Stimulated activated CD4-positive, alpha-beta T cell treated with anti-CD3 and anti-CD28 coated beads, Interleukin-15, amount 100 ng/mL, for 48 hours (primary cell): ENCODE data around the gene DDX52.
"Not testable (repeated sequence)": the region's sequence is repeated elsewhere in the genome, so short reads cannot be mapped to it uniquely, and the experiment has no call there.

Experiments
- DNase-seq, 2 donors: peaks; one replicate each; pipeline ENCODE4 v3.0.0-alpha.2; 2020; ENCODE audit warnings: low read depth in 2 of 2

DDX52 gene

GRCh38 chr17:37650419-37651003 is 7.3 kb upstream of the DDX52 start:
- no peak for DNase-seq

- no peak for DNase-seq
These were observed 5.3 kb upstream of the DDX52 start for GRCh38 chr17:37648555-37648954.

DNA sequence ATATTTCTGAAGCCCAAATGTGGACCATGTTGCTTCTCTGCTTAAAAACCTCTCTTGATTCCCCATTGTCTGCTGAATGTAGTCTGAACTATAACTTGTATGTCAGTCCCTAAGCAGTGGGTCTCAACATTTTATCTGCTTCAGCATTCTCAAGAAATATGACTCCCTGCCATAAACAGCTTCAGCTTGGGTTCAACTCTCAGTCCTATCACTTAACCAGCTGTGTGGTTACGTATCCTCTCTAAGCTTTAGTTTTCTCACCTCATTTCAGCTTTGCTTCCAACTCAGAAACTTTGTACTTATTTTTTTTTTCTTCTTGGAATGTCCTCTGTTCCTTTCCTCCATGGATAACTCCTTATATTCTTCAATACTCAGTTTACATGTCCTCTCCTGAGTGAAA is 4.6 kb upstream of the DDX52 start:
- no peak for DNase-seq

GRCh38 chr17:37643869-37644268 is 623 bp upstream of the DDX52 start:
- DNase-seq = no peak

- no peak for DNase-seq
These were observed 565 bp downstream of the DDX52 start for GRCh38 chr17:37642681-37643080.

GRCh38 chr17:37640015-37640414 is 3.2 kb downstream of the DDX52 start:
- no peak for DNase-seq

- no peak for DNase-seq
These were observed 5.3 kb downstream of the DDX52 start for GRCh38 chr17:37637956-37638355.

- DNase-seq = not testable (repeated sequence)
These were observed 26.8 kb downstream of the DDX52 start for GRCh38 chr17:37616430-37616829.

- DNase-seq = no peak
These were observed 28.4 kb downstream of the DDX52 start for GRCh38 chr17:37614823-37615222.

- no peak for DNase-seq
These were observed 28.9 kb downstream of the DDX52 start for GRCh38 chr17:37614391-37614790.

- DNase-seq = no peak
These were observed 32.3 kb downstream of the DDX52 start for GRCh38 chr17:37610971-37611370.

DNA sequence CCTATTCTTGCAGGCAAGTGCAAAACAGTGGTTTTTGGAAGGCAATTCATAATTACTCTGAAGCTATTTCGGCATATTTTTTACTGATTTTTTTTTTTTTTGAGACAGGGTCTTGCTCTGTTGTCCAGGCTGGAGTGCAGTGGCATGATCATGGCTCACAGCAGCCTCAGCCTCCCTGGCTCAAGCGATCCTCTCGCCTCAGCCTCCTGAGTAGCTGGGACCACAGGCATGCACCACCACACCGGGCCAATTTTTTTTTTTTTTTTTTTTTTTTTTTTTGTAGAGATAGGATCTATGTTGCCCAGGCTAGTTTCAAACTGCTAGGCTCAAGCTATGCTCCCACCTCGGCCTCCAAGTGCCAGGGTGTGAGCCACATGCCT is 33.2 kb downstream of the DDX52 start:
- not testable (repeated sequence) for DNase-seq

DNA sequence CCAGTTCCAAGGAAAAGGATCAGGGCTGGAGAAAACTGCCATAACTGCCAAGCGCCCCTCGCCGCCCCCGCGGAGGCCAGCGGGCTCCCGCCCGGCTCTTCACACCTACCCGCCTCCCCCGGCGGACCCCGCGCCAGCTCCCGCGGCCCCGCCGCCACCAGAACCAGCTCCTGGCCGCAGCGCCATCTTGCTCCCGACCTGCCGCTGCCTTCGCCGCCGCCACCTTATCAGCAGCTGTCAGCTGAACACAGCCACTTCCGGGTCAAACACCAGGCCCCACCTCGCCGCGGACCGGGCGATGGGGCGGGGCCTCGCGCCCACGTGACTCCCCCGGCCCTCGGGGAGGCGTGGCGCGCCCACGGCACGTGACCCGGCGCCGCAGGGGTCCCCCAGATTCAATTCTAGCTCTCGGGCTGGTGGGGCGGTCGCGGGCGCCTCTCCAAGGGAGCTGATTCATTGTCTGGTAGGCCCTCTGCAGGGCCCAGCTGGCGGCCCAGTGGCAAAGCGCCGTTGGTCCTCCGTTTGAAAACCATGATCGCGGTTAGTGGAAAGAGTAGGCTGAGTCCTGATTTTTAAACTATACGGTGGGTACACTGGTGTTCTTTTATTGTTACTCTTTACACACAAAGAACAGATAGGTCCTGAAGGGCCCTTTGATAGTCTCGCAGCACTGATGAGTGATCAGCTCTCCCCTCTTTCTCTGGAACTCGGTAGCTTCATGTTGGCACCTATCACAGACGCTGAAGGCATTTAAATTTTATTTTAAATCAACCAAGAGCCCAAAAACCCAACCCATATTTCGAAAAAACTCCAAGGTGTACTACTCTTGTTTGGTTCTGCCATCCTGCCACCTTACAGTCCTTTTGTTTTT is 33.8 kb downstream of the DDX52 start, which contains the start of gene SYNRG:
Gene SYNRG (minus strand): TSS at position 249 of the 871 bp plus-strand sequence. CDS start 63 bp downstream, at position 186.
- DNase-seq = peak; percentile 88 to 92

DNA sequence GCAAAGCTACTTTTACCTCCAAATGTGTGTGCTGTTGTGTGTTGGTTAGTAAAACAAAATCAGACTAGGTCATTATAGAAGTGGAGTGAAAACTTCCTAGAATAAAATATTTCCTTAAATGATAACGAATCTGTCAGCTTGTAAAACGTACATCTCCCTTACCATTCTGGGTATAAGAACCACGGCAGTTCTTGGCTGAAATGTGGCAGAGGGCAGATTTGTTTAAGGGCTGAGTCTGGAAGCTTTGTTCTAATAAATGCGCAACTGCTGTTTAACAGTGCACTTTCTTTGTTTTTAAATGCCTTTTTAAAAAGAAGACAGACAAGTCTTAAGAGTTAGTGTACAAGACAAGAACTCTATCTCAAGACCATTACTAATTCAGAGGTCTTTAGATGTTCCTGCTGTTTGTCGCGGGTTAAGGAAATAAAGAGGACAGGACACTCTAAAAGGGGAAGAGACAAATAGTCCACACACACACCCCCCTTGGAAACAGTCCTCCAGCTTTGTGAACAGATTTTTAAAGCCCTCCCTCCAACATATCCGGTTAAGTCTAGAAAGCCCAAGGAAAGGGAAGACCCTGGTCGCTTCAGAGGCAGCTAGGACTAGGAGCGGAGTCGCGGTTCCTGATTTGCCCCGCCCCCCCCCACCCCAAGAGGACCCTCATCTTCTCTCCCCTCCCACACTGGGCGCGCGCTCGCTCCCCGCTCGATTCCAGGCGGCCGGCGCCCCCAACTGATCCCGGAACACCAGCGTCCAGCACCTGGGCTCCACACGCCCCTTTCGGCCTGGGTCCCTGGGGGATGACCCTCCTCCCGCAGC is 34.7 kb downstream of the DDX52 start:
- no peak for DNase-seq

- DNase-seq = no peak
These were observed 35.5 kb downstream of the DDX52 start for GRCh38 chr17:37607637-37608331.

DNA sequence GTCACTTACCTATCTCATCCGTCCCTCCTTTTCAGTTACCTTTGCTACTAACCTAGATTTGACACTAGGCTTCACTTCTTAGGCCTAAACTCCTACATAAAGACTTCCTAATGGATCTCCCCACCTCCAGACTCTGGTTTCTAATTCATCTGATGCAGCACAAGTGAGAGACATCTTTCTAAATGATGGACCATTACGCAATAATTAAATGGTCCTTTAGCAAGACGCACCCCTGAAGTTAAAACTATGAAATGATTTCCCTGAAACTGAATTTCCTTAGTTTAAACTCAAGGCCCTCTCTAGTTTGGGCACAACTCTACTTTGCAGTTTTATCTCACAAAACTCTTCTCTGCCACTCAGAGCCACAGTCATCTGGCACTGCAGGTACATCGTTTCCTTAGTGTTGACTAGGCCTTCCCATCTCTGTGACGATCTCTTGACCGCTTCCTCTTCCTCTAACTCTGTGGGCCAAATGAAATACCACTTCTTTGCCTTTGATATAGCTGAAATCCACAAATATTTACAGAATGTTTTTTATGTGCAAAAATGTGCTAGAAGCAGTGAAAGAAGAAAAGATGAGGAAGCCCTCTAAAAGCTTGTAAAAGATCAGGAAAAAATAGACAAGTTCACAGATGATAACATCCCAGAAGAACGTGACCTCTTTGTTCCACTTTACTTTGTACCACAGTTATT is 37.3 kb downstream of the DDX52 start:
- DNase-seq = no peak

DNA sequence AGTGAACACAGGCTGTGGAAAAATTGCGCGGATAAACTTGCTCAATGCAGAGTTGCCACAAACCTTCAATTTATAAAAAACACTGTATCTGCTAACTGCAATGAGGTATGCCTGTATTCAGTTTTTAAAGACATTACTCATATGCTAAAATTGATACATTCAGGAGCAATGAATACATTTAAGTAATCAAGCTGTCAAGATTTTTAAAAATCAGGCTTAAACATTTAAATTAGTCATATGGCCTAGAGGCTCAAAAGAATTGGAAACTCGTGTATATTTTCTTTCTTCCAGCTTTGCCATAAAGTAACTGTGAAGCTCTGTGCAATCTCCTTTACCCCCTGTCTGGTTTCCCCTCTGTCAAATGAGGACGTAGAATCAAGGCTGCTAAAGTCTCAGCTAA is 38.2 kb downstream of the DDX52 start:
- DNase-seq = no peak

- DNase-seq = no peak
These were observed 38.7 kb downstream of the DDX52 start for GRCh38 chr17:37604556-37604955.

DNA sequence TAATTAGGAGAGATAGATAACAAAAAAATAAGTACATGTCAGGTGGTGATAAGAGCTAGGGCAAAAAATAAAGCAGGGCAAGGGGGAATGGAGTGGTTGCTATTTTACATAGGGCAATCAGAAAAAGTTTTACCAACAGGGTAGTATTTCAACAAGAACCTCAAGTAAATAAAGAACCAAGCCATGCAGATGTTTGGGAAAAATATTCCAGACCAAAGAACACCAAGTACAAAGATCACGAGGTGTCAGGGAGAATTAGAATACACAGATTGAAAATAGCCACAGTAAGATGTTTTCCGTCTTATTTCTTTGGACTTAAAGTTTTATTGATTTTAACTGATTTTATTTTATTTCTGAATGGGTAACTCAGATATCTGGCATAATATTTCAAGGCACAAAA is 45.1 kb downstream of the DDX52 start:
- no peak for DNase-seq

DNA sequence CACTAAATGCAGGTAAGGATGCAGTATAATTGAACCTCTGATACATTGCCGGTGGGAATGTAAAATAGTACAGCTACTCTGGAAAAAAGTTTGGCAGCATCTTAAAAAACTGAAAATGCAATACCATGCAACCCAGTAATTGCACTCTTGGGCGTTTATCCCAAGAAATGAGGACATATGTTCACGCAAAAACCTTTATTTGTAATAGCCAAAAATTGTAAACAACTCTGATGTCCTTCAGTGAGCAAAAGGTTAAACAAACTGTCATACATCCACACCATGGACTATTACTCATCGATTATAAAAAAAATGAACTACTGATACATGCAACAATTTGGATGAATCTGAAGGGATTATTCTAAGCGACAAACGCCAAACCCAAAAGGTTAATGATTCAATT is 51.0 kb downstream of the DDX52 start:
- no peak for DNase-seq

DNA sequence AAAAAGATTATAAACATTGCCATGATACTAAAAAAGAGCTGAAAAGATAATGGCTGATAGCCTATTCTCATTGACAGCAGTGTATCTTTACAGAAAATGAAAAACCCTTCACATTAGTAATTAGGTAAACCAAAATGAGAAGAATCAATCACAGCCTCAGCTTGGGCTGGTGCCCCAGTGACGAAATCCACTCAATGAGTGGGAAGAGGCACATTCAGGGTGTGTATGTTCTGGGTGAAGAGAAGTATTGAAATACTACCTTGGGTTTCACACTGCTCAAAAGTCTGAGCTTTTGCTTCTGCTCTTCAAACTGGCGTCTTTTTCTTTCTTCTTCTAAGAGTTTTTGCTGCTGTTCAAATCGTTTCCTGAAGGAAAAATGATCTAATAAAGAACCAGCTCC is 58.2 kb downstream of the DDX52 start:
- DNase-seq = no peak
